NCI-H748 (cell line): Measurements from ENCODE around the gene KRTAP22-2.

Experiments
- DNase-seq: peaks from one replicate; lab custom pipeline; 2025; ENCODE audit not compliant: unreplicated experiment; lab: John Stamatoyannopoulos, UW

KRTAP22-2 gene

GRCh38 chr21:30590297-30590696, at the start of gene KRTAP22-2:
KRTAP22-2 (minus strand) TSS chr21:30590397.
- no peak for DNase-seq

GRCh38 chr21:30638686-30639085, 48.5 kb upstream of the KRTAP22-2 start:
- no peak for DNase-seq

DNA sequence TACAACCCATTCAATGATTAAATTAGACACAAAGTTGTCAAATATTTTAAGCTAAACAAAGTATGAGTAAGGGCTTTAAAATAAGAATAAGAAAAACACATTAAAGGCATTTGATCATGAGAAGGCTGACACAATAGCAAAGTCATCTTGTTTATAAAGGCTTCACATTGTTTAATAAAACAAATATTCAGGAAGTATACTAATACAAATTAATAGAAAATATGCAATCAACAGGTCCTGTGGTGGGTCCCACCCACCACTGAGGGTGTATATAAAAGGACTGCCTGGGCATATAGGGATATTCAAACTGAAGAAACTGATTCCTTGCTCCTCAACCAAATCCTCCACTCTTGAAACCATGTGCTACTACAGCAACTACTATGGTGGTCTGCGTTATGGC, 44.7 kb upstream of the KRTAP22-2 start, which contains the start of gene KRTAP20-2:
TSS of gene KRTAP20-2 (plus strand) at position 301 of the 400 bp plus-strand sequence. CDS start at position 359, 58 bp downstream.
- DNase-seq: no peak

DNA sequence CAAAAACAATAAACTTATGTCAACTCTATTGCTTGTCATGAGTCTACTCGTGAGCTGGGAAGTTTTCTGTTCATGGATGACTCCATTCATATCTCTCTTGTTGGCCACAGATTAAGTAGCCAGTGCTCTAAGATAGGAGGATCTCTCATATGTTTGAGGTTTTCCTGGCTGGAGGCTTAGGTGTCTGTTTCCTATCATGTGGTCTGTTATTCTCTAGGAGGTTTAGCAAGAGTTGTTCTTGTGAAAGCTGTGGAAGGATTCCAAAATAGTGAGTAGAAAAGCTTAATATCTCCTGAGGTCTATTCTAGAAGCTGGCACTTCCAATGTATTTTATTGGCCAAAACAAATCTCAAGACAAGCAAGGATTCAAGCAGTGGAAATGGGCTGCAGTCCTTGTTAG, 39.0 kb upstream of the KRTAP22-2 start:
- DNase-seq: no peak

DNA sequence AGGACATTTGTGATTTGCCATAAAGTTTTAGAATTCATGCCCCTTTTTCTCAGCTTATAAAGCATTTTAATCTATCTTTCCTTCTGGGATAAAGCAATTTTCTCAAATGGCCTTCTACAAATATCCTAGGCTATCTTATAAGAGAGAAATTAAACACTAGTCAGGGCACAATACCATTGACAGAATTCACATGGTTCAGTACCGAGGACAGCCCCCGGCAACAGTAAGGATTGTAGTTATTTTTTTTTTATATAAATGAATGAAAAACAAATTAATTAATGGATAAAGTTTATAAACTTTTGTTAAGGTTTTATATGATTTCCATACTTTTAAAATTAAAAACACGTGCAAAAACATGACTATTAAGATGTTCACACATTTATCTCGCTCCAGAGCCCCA, 37.9 kb upstream of the KRTAP22-2 start:
- no peak for DNase-seq

GRCh38 chr21:30625449-30626165, 35.4 kb upstream of the KRTAP22-2 start:
- DNase-seq: no peak

DNA sequence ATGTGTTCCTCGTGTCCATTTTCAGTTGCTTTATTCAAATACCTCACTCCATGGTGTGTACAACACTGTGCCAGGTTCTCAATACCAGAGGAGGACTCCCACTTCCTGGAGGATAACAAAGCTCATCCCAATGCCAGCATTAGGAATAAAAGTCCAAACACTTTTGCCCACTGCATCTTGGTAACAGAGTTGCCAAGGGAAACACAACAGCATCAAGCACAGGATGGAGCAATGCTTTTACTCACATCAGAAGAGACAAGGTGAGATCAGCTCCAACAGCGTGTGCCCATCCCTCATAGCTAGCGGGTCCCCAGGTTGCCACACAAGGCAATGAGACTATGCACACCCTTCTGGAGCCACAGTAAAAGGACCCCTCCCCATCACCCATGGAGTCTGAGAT, 33.2 kb upstream of the KRTAP22-2 start:
- DNase-seq: no peak

GRCh38 chr21:30620522-30620921, 30.3 kb upstream of the KRTAP22-2 start, which contains the start of gene KRTAP20-4:
KRTAP20-4 (plus strand) TSS chr21:30620627.
- DNase-seq: no peak

DNA sequence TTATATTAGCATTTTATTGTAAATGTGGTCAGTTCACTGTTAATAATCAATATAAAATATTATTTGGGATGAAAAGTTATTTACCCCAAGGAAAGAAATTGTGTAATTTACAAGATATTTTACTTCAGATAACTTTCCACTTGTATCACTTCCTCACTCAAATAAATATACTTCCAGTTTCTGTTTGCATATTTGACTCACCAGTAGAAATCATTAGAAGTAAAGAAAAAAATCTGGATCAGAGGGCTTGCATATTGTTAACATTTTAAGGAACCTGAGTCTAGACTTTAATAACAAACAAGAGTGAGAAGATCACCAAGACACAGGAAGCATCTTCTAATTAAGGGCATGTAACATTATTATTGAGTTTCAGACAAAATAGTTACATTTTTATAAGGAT, 29.9 kb upstream of the KRTAP22-2 start:
- no peak for DNase-seq

GRCh38 chr21:30616125-30616524, 25.9 kb upstream of the KRTAP22-2 start, which contains the start of gene KRTAP20-1:
KRTAP20-1 (plus strand) TSS chr21:30616425; CDS start chr21:30616455, 30 bp downstream.
- no peak for DNase-seq

DNA sequence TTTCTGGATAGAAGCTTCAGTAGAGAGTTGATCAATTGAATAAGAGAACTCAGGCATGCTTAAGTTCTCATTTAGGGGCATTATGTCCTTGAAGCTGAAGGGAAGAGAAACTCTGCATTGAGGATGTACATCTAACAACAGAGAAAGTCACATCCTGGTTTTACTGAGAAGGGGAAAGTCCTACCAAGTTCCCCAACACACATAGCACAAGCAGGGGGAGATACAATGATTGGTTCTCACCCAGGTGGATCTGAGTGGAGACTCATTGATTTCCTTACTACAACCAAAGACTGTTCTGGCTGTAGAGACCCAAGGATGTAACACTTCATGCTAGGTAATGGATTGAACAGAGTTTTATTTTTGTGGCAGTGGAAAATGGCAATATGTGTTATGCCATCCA, 25.0 kb upstream of the KRTAP22-2 start:
- DNase-seq: no peak

DNA sequence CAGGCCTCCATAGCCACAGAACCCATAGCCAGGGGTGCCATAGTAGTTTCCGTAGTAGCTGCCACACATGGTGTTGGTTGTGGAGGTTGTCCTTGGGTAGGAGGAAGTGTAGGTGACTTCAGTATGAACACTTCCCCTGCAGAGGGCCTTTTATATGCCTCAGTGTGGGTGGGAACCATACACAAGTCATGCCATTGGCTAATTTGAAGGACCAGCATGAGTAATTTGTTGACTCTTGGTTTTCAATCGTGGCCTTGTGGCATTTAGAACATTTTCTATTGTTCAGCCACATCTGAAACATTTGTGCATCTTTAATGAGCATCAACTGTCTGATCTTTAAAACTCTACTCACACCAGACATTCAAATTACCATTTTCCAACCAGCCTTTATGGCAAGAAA, 23.6 kb upstream of the KRTAP22-2 start, which contains the start of gene KRTAP6-1:
TSS of gene KRTAP6-1 (minus strand) at position 95 of the 400 bp plus-strand sequence. CDS start at position 69, 26 bp downstream.
- no peak for DNase-seq

DNA sequence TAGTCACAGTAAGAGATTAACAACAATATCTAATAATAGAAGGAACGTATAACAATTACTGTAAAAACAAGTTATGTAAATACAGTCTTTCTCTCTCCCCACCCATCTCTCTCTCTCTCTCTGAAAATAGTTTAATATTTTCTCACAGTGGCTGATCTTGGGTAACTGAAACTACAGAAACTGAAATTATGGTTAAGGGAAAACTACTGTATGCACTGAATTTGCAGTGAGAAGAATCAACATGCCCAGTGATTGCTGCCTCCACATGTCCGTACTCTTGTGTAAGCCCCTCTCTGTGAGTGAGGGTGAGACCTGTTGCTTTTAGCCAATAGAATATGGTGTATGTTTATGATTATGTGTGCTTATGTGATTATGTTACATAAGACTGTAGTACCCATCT, 21.9 kb upstream of the KRTAP22-2 start:
- DNase-seq: no peak

- no peak for DNase-seq
Measured at GRCh38 chr21:30605968-30606367, 15.8 kb upstream of the KRTAP22-2 start.

GRCh38 chr21:30600787-30601186, 10.6 kb upstream of the KRTAP22-2 start, which contains the start of gene KRTAP22-1:
KRTAP22-1 (plus strand) TSS chr21:30601087.
- DNase-seq: no peak

- no peak for DNase-seq
Measured at GRCh38 chr21:30598802-30599201, 8.6 kb upstream of the KRTAP22-2 start, which contains the start of gene KRTAP6-2. KRTAP6-2 (minus strand) TSS chr21:30598902; CDS start chr21:30598874, 28 bp downstream.

DNA sequence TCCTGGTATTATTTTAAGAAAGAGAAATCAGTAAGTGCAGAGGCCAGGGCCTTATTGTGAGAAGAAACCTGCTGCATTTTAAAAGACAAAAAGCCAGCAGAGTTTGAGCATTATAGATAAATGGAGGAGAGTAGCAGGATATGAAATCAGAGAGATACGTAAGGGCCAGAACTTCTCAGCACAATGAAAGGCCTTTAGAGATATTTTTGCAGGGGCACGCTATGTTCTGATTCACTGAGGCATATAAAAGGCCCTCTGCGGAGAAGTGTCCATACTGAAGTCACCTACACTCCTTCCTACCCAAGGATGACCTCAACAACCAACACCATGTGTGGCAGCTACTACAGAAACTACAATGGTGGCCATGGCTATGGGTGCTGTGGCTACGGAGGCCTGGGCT, 1.9 kb upstream of the KRTAP22-2 start, which contains the start of gene KRTAP6-3:
TSS of gene KRTAP6-3 (plus strand) at position 301 of the 400 bp plus-strand sequence. CDS start at position 307, 6 bp downstream.
- DNase-seq: no peak

DNA sequence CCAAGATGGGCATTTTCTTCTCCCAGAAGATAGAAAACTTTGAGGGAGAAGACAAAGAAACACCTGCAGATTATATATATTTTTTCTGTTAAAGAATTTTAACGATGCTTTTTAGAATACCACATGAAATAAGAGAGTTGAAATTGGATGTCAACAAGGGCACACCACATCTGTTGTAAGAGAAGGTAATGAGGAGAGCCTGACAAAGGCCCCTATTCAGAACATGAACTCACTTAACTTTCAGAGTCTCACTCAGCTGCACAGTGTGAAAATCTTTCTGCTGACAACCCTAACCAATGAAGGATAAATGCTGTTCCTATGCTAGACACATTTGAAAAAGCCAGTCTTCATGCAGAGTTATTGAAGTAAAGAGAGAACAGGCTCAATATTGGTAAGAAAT, 7.3 kb downstream of the KRTAP22-2 start:
- DNase-seq: no peak

DNA sequence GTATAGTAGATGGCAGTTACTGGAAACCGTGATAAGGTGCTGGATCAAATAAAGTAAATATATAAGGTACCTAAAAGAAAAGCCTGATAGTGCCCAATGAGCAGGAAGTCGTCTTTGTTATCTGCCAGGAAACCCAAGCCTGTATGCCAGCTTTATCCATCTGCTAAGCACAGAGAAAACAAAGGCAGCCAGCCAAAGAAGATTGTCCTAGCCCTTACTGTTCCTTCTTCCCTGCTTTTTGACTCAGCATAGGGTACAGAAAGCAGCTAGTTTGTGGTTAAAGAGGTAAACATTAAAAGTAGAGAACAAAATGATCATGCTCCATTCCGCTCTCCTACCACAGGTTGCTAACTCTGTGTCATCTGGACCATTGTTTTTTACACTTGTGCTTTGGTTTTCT, 10.1 kb downstream of the KRTAP22-2 start:
- no peak for DNase-seq

GRCh38 chr21:30579346-30579745, 10.9 kb downstream of the KRTAP22-2 start:
- DNase-seq: no peak

- no peak for DNase-seq
Measured at GRCh38 chr21:30577766-30578165, 12.4 kb downstream of the KRTAP22-2 start.

DNA sequence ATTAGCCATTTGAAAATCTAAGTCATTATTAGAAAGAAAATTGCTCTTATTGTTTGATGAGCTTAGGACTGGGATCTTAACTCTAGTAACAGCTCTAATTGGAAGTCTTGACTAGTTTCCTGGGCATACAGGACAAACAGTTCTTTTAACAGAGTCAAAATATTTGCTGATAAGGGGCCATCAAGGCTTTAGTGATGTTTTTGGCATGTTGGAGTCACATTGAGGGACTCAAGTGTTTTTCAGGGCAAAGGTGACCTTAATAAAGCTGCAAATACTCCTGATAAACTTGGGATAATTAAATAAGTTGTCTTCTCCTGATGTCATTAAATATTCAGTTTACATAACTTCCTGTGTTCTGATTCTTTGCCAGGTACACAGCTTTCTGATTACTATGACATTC, 22.6 kb downstream of the KRTAP22-2 start:
- DNase-seq: no peak
